ENCODE data around the gene DAG1. TPM values are rescaled to one million over a fixed set of nuclear protein-coding genes. Genes with fewer than 3 reads are reported as not detected.
A peak's percentile ranks its signal among the peaks of the same experiment; 100 is the strongest.

DAG1 gene
- polyA plus RNA-seq, 3 donors = 99.7 to 116 (median 102) TPM

DNA sequence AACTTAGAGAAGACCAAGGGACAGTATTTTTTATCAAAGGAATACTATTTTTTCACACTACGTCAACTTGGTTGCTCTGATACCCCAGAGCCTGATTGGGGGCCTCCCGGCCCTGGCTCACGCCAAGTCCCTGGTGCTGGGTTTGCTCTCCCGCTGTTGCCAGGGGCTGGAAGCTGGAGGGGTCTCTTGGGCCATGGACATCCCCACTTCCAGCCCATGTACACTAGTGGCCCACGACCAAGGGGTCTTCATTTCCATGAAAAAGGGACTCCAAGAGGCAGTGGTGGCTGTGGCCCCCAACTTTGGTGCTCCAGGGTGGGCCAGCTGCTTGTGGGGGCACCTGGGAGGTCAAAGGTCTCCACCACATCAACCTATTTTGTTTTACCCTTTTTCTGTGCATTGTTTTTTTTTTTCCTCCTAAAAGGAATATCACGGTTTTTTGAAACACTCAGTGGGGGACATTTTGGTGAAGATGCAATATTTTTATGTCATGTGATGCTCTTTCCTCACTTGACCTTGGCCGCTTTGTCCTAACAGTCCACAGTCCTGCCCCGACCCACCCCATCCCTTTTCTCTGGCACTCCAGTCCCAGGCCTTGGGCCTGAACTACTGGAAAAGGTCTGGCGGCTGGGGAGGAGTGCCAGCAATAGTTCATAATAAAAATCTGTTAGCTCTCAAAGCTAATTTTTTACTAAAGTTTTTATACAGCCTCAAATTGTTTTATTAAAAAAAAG is 63.9 kb downstream of the DAG1 start:
- no peak for DNase-seq (ENCODE audit: extremely low read depth in 1 of 11, low read depth in 9 of 11, low spot score in 4 of 11)

DNA sequence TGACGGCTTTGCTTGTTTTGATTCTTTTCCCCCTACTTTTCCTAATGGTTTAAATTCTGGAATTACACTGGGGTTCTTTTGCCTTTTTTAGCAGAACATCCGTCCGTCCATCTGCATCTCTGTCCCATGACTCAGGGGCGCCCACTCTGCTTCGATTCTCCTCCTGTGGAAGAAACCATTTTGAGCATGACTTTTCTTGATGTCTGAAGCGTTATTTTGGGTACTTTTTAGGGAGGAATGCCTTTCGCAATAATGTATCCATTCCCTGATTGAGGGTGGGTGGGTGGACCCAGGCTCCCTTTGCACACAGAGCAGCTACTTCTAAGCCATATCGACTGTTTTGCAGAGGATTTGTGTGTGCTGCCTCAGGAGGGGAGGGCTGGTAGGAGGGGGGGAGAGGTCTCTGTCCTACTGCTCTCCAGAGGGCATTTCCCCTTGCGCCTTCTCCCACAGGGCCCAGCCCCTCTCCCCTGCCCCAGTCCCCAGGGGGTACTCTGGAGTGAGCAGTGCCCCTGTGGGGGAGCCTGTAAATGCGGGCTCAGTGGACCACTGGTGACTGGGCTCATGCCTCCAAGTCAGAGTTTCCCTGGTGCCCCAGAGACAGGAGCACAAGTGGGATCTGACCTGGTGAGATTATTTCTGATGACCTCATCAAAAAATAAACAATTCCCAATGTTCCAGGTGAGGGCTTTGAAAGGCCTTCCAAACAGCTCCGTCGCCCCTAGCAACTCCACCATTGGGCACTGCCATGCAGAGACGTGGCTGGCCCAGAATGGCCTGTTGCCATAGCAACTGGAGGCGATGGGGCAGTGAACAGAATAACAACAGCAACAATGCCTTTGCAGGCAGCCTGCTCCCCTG is 64.7 kb downstream of the DAG1 start:
- peak in 7 of 11 donors; percentile 31 to 71 (median 61) for DNase-seq (ENCODE audit: extremely low read depth in 1 of 11, low read depth in 9 of 11, low spot score in 4 of 11)

DNA sequence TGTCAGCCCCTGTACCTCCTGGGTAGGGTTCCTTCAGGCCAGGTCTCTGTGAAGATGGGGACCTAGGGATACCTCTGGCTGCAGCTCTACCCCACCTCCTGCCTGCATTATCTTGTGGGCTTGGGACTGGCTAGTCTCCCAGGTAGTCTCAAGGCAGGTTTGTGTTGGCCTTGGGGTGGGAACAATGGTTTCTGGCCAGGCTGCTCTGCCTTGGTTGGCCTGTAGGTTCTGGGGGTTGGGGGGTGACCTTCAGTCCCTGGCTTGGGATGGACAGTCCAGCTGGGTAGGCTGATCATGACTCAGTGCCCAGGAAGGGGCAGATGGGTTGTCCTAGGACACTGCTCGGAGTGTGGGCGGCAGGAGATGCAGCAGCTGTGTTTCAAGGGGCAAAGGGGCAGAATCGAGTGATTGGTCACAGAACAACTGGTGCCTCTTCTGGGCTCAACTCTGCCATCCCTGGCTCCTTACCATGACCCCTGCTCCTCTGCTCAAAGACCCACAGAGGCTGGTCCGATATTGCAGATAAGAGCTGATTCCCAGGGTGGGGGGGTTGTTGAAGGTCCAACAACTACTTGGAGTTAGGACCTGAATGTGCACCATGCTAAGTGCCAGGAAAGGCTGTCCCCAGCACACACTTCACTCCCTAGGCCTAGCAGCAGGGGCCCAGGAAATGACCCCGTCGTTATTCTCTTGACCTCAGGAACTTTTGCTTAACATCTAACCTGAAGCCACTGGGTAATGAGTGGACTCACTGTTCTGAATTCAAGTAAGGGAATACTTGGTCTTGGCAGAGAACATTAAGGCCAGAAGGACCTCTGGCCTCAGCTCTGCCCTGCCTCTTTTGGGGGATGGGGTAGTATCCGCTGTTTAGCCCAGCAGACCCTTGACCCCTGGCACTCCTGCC is 66.2 kb downstream of the DAG1 start:
- DNase-seq (ENCODE audit: extremely low read depth in 1 of 11, low read depth in 9 of 11, low spot score in 4 of 11) = no peak

DNA sequence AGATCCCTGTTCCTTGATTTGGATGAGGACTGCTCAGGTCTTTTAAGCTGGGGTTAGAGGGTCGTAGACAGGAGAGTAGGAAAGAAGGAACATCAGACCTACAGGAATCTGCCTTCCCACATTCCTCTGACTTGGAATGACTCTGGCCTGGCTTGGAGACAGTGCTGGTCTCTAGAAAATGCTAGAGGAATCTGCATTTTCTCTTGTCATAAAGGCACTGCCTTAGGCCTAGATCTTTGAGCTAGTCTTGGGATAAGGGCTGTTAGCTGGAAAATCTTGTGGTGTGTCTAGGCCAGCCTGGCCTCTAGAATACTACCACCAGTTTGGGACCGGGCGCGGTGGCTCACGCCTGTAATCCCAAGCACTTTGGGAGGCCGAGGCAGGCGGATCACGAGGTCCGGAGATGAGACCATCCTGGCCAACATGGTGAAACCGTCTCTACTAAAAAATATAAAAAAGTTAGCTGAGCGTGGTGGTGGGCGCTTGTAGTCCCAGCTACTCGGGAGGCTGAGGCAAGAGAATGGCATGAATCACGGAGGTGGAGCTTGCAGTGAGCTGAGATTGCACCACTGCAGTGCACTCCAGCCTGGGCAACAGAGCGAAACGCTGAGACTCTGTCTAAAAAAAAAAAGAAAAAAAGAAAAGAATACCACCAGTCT is 66.9 kb downstream of the DAG1 start:
- DNase-seq (ENCODE audit: extremely low read depth in 1 of 11, low read depth in 9 of 11, low spot score in 4 of 11) = no peak

- DNase-seq (ENCODE audit: extremely low read depth in 1 of 11, low read depth in 9 of 11, low spot score in 4 of 11) = peak; percentile 80 to 93 (median 86)
Observed at GRCh38 chr3:49539659-49540560, 69.8 kb downstream of the DAG1 start.

- no peak for DNase-seq (ENCODE audit: extremely low read depth in 1 of 11, low read depth in 9 of 11, low spot score in 4 of 11)
Observed at GRCh38 chr3:49552087-49552486, 82.0 kb downstream of the DAG1 start.

GRCh38 chr3:49553324-49553691 is 83.2 kb downstream of the DAG1 start:
- no peak for DNase-seq (ENCODE audit: extremely low read depth in 1 of 11, low read depth in 9 of 11, low spot score in 4 of 11)

DNA sequence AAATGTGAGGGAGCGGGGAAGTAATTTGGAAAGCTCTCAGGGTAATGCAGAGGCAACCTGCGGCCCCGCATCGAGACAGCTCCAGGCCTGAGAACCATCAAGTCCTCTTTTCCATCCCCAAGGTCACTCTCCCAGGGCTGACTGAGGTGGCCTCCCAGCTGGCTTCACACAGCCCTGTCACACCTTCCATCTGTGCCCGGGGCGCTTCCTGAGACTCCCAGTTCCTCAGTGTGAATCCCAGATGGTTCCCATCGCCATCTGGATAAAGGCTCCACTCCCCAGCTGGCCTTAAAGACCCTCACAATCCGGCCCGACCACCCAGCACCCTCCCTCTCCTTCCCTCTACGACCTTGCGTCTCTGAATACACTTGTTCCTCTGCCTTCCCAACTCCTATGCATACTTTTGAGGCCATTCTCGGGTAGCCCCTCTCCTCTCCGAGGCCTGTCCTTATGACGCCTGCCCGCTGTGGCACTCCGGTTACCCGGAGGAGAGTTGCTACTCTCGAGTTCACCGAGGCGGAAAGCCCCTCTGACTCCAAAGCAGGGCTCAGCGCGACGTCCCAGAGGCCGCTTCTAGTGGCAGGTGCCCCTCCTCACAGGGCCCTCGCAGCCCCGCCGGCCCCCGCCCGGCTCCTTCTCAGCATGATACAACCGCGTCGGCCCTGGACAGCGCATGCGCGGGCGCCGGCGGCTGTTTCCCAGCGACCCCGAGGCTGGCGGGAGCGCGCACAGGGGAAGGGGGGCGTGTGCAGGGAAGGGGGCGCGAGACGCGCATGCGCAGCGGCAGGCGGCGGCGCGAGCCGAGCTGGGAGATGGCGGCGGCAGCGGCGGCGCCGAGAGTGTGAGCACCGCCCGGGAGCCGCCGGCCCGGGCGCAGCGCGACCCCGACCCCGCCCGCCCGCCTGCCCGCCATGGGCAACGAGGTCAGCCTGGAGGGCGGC is 83.9 kb downstream of the DAG1 start, which contains the start of gene BSN:
Gene BSN, plus strand, starts transcription at position 786 of the 941 bp plus-strand sequence. Its CDS starts 126 bp downstream, at position 912.
- DNase-seq (ENCODE audit: extremely low read depth in 1 of 11, low read depth in 9 of 11, low spot score in 4 of 11) = peak; percentile 76 to 92 (median 87)

GRCh38 chr3:49554633-49555265 is 84.7 kb downstream of the DAG1 start:
- DNase-seq (ENCODE audit: extremely low read depth in 1 of 11, low read depth in 9 of 11, low spot score in 4 of 11) = peak in 7 of 11 donors; percentile 15 to 59 (median 41)

DNA sequence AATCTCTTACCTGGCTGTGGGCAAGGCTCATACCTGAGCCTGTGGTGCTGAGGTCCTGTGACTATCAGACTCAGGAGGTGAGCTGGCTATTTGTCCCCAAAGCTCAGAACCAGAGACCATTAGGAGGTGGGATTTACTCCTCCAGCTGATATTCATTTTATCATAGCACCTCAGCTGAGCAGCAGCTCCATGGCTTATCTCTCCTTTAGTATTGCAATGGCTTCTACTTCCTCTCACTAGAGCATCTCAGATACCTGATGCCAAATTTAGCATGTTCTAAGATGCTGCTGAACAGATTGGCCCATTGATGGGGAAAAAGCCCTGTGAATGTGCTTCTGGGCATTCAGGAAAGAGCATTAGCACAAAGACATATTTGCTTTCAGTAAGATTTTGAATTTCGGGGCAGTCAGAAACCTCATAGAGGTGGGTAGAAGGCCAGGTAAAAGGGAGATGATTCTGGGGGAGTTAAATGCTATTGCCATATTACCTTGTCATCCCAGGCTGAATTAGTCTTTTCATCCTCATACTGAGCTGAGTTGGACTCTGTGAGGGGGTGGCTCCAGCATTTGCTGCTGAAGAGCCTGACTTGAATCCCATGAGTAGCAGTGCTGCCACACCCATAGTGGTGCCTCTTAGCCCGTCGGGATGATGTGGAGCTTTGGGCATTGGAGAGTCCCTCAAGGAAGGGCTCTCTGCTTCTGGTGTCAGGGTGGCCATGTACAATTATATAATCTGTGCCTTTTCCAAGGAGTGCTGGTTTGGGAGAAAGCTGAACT is 86.6 kb downstream of the DAG1 start:
- DNase-seq (ENCODE audit: extremely low read depth in 1 of 11, low read depth in 9 of 11, low spot score in 4 of 11) = no peak

DNA sequence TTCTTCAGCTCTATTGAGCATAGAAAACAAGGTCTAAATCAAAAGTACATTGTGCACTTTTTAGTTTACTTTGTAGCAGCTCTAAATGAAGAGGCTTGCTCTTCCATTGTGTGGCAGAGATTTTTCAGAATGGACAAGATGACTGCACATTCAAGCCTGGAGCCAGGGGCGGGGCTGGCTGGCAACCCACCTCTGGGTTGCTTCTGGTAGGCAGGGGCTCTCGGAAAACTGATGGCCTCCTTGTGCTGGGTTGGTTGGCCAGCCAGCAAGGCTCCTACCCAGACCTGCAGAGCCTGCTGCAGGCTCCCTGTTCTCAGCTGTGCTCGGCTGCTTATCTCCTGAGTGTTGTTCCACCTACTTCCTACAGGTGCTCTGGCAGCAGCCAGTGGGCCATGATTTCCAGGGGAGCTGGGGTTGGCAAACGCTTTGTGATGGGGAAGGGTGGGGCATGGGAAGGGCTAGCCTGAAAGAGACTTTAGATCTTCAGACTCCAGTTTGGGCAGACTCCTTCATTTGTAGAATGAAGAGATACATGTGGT is 93.0 kb downstream of the DAG1 start:
- no peak for DNase-seq (ENCODE audit: extremely low read depth in 1 of 11, low read depth in 9 of 11, low spot score in 4 of 11)

GRCh38 chr3:49563766-49564165 is 93.7 kb downstream of the DAG1 start:
- DNase-seq (ENCODE audit: extremely low read depth in 1 of 11, low read depth in 9 of 11, low spot score in 4 of 11) = no peak

DNA sequence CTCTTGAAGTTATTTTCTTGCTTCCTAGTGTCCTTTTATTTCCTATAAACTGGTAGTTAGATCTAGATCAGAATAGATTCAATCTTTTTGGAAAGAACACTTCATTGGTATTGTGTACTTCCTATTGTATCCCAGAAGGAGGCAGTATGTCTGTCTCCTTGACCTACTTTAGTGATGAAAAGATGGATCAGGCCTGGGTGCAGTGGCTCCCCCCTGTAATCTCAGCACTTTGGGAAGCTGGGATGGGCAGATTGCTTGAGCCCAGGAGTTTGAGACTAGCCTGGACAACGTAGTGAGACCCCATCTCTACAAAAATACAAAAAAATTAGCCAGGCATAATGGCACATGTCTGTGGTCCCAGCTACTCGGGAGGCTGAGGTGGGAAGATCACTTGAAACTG is 96.2 kb downstream of the DAG1 start:
- no peak for DNase-seq (ENCODE audit: extremely low read depth in 1 of 11, low read depth in 9 of 11, low spot score in 4 of 11)

DNA sequence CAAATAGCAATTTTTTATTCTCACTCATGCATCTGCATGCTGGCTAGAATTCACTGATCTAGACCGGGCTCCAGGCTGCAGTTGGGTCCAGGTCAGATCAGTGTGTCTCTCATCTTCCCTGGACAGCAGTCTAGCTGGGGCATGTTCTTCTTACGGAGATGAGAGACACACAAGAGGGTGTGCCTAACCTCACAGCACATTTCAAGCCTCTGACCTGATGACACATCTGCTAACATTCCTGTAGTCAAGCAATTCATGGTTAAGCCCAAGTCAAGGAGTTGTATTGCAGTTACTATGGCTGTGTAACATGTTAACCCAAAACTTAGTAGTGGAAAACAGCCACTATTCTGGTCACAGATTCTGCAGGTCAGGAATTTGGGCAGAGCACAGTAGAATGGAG is 97.3 kb downstream of the DAG1 start:
- no peak for DNase-seq (ENCODE audit: extremely low read depth in 1 of 11, low read depth in 9 of 11, low spot score in 4 of 11)

- no peak for DNase-seq (ENCODE audit: extremely low read depth in 1 of 11, low read depth in 9 of 11, low spot score in 4 of 11)
Observed at GRCh38 chr3:49568965-49569364, 98.9 kb downstream of the DAG1 start.
